ENCODE measurements around the gene AQP1.

AQP1 gene

GRCh38 chr7:30923774-30924413, 12.2 kb downstream of the AQP1 start:
- Histone ChIP-seq H3K4me1 (ENCODE audit: control insufficient read depth in 5 of 5, insufficient read depth in 5 of 5, low read length in 5 of 5) (peaks cover 3 to 30% (median 14%) of the 10 kb centered on the region in 5 donors), H3K36me3 (ENCODE audit: control insufficient read depth in 5 of 5, insufficient read depth in 5 of 5, low read length in 5 of 5) (peaks cover 0 to 53% (median 44%) of the 10 kb centered on the region in 5 donors), H3K4me3 (ENCODE audit: low read depth in 1 of 5, low read length in 5 of 5) (no peak overlapping the region), H3K27ac (ENCODE audit: low read depth, low read length) (no peak overlapping the region), H3K9me3 (ENCODE audit: control insufficient read depth in 5 of 5, low read length in 5 of 5) (peaks cover 0 to 12% (median 10%) of the 10 kb centered on the region in 5 donors), H3K27me3 (ENCODE audit: control insufficient read depth in 5 of 5, insufficient read depth in 4 of 5, low read length in 5 of 5) (no peaks in the 10 kb centered on the region), H3K9ac (ENCODE audit: low read length in 5 of 5) (no peak overlapping the region)

GRCh38 chr7:30924624-30925023, 13.0 kb downstream of the AQP1 start:
- Histone ChIP-seq H3K9me3 (ENCODE audit: control insufficient read depth in 5 of 5, low read length in 5 of 5) (peaks cover 0 to 12% (median 10%) of the 10 kb centered on the region in 5 donors), H3K27me3 (ENCODE audit: control insufficient read depth in 5 of 5, insufficient read depth in 4 of 5, low read length in 5 of 5) (no peaks in the 10 kb centered on the region), H3K9ac (ENCODE audit: low read length in 5 of 5) (no peak overlapping the region), H3K27ac (ENCODE audit: low read depth, low read length) (no peak overlapping the region), H3K4me1 (ENCODE audit: control insufficient read depth in 5 of 5, insufficient read depth in 5 of 5, low read length in 5 of 5) (peaks cover 3 to 22% (median 13%) of the 10 kb centered on the region in 5 donors), H3K4me3 (ENCODE audit: low read depth in 1 of 5, low read length in 5 of 5) (no peak overlapping the region), H3K36me3 (ENCODE audit: control insufficient read depth in 5 of 5, insufficient read depth in 5 of 5, low read length in 5 of 5) (peaks cover 0 to 53% (median 44%) of the 10 kb centered on the region in 5 donors)

GRCh38 chr7:30925117-30925516, 13.5 kb downstream of the AQP1 start:
- Histone ChIP-seq H3K27ac (ENCODE audit: low read depth, low read length) (no peak overlapping the region), H3K4me3 (ENCODE audit: low read depth in 1 of 5, low read length in 5 of 5) (no peak overlapping the region), H3K4me1 (ENCODE audit: control insufficient read depth in 5 of 5, insufficient read depth in 5 of 5, low read length in 5 of 5) (peaks cover 0 to 17% (median 8%) of the 10 kb centered on the region in 5 donors), H3K9ac (ENCODE audit: low read length in 5 of 5) (no peak overlapping the region), H3K36me3 (ENCODE audit: control insufficient read depth in 5 of 5, insufficient read depth in 5 of 5, low read length in 5 of 5) (peaks cover 0 to 53% (median 44%) of the 10 kb centered on the region in 5 donors), H3K9me3 (ENCODE audit: control insufficient read depth in 5 of 5, low read length in 5 of 5) (peaks cover 0 to 12% (median 10%) of the 10 kb centered on the region in 5 donors), H3K27me3 (ENCODE audit: control insufficient read depth in 5 of 5, insufficient read depth in 4 of 5, low read length in 5 of 5) (no peaks in the 10 kb centered on the region)

- Histone ChIP-seq H3K36me3 (ENCODE audit: control insufficient read depth in 5 of 5, insufficient read depth in 5 of 5, low read length in 5 of 5) (peaks cover 0 to 50% (median 44%) of the 10 kb centered on the region in 5 donors), H3K4me3 (ENCODE audit: low read depth in 1 of 5, low read length in 5 of 5) (no peak overlapping the region), H3K9me3 (ENCODE audit: control insufficient read depth in 5 of 5, low read length in 5 of 5) (peaks cover 0 to 12% (median 10%) of the 10 kb centered on the region in 5 donors), H3K9ac (ENCODE audit: low read length in 5 of 5) (no peak overlapping the region), H3K4me1 (ENCODE audit: control insufficient read depth in 5 of 5, insufficient read depth in 5 of 5, low read length in 5 of 5) (peaks cover 0 to 15% (median 5%) of the 10 kb centered on the region in 5 donors), H3K27me3 (ENCODE audit: control insufficient read depth in 5 of 5, insufficient read depth in 4 of 5, low read length in 5 of 5) (no peaks in the 10 kb centered on the region), H3K27ac (ENCODE audit: low read depth, low read length) (no peak overlapping the region)
Measured at GRCh38 chr7:30925913-30926312, 14.3 kb downstream of the AQP1 start.

- H3K27me3 ChIP-seq (ENCODE audit: control insufficient read depth in 5 of 5, insufficient read depth in 4 of 5, low read length in 5 of 5), result no peaks in the 10 kb centered on the region
- H3K4me3 ChIP-seq (ENCODE audit: low read depth in 1 of 5, low read length in 5 of 5), result no peak overlapping the region
- peaks cover 0 to 12% (median 10%) of the 10 kb centered on the region in 5 donors for H3K9me3 ChIP-seq (ENCODE audit: control insufficient read depth in 5 of 5, low read length in 5 of 5)
- H3K4me1 ChIP-seq (ENCODE audit: control insufficient read depth in 5 of 5, insufficient read depth in 5 of 5, low read length in 5 of 5), result peaks cover 0 to 14% (median 1%) of the 10 kb centered on the region in 5 donors
- H3K9ac ChIP-seq (ENCODE audit: low read length in 5 of 5), result no peak overlapping the region
- peaks cover 0 to 50% (median 44%) of the 10 kb centered on the region in 5 donors for H3K36me3 ChIP-seq (ENCODE audit: control insufficient read depth in 5 of 5, insufficient read depth in 5 of 5, low read length in 5 of 5)
- H3K27ac ChIP-seq (ENCODE audit: low read depth, low read length), result no peak overlapping the region
Measured at GRCh38 chr7:30926313-30926712, 14.7 kb downstream of the AQP1 start.

GRCh38 chr7:30927040-30927439, 15.4 kb downstream of the AQP1 start:
- Histone ChIP-seq H3K36me3 (ENCODE audit: control insufficient read depth in 5 of 5, insufficient read depth in 5 of 5, low read length in 5 of 5) (peaks cover 0 to 45% (median 43%) of the 10 kb centered on the region in 5 donors), H3K4me1 (ENCODE audit: control insufficient read depth in 5 of 5, insufficient read depth in 5 of 5, low read length in 5 of 5) (peaks cover 0 to 16% (median 8%) of the 10 kb centered on the region in 5 donors), H3K4me3 (ENCODE audit: low read depth in 1 of 5, low read length in 5 of 5) (no peak overlapping the region), H3K9me3 (ENCODE audit: control insufficient read depth in 5 of 5, low read length in 5 of 5) (peaks cover 0 to 12% (median 10%) of the 10 kb centered on the region in 5 donors), H3K27me3 (ENCODE audit: control insufficient read depth in 5 of 5, insufficient read depth in 4 of 5, low read length in 5 of 5) (no peaks in the 10 kb centered on the region), H3K27ac (ENCODE audit: low read depth, low read length) (no peak overlapping the region), H3K9ac (ENCODE audit: low read length in 5 of 5) (no peak overlapping the region)

GRCh38 chr7:30927559-30927958, 15.9 kb downstream of the AQP1 start:
- H3K9ac ChIP-seq (ENCODE audit: low read length in 5 of 5), result no peak overlapping the region

GRCh38 chr7:30928254-30928872, 16.7 kb downstream of the AQP1 start:
- H3K36me3 ChIP-seq (ENCODE audit: control insufficient read depth in 5 of 5, insufficient read depth in 5 of 5, low read length in 5 of 5), result peaks cover 0 to 33% (median 31%) of the 10 kb centered on the region in 5 donors
- H3K9ac ChIP-seq (ENCODE audit: low read length in 5 of 5), result no peak overlapping the region
- no peak overlapping the region for H3K27ac ChIP-seq (ENCODE audit: low read depth, low read length)
- H3K9me3 ChIP-seq (ENCODE audit: control insufficient read depth in 5 of 5, low read length in 5 of 5), result peaks cover 0 to 12% (median 10%) of the 10 kb centered on the region in 5 donors
- H3K4me3 ChIP-seq (ENCODE audit: low read depth in 1 of 5, low read length in 5 of 5), result no peak overlapping the region
- peaks cover 0 to 16% (median 8%) of the 10 kb centered on the region in 5 donors for H3K4me1 ChIP-seq (ENCODE audit: control insufficient read depth in 5 of 5, insufficient read depth in 5 of 5, low read length in 5 of 5)
- no peaks in the 10 kb centered on the region for H3K27me3 ChIP-seq (ENCODE audit: control insufficient read depth in 5 of 5, insufficient read depth in 4 of 5, low read length in 5 of 5)

More at GRCh38 chr7:30927559-30927958, 15.9 kb downstream of the AQP1 start:
- peaks cover 0 to 41% (median 39%) of the 10 kb centered on the region in 5 donors for H3K36me3 ChIP-seq (ENCODE audit: control insufficient read depth in 5 of 5, insufficient read depth in 5 of 5, low read length in 5 of 5)
- H3K27ac ChIP-seq (ENCODE audit: low read depth, low read length), result no peak overlapping the region
- H3K4me3 ChIP-seq (ENCODE audit: low read depth in 1 of 5, low read length in 5 of 5), result no peak overlapping the region
- peaks cover 0 to 16% (median 8%) of the 10 kb centered on the region in 5 donors for H3K4me1 ChIP-seq (ENCODE audit: control insufficient read depth in 5 of 5, insufficient read depth in 5 of 5, low read length in 5 of 5)
- H3K27me3 ChIP-seq (ENCODE audit: control insufficient read depth in 5 of 5, insufficient read depth in 4 of 5, low read length in 5 of 5), result no peaks in the 10 kb centered on the region
- H3K9me3 ChIP-seq (ENCODE audit: control insufficient read depth in 5 of 5, low read length in 5 of 5), result peaks cover 0 to 12% (median 10%) of the 10 kb centered on the region in 5 donors

- no peaks in the 10 kb centered on the region for H3K27me3 ChIP-seq (ENCODE audit: control insufficient read depth in 5 of 5, insufficient read depth in 4 of 5, low read length in 5 of 5)
- peaks cover 0 to 12% (median 10%) of the 10 kb centered on the region in 5 donors for H3K9me3 ChIP-seq (ENCODE audit: control insufficient read depth in 5 of 5, low read length in 5 of 5)
- no peak overlapping the region for H3K27ac ChIP-seq (ENCODE audit: low read depth, low read length)
- H3K4me3 ChIP-seq (ENCODE audit: low read depth in 1 of 5, low read length in 5 of 5), result no peak overlapping the region
- H3K4me1 ChIP-seq (ENCODE audit: control insufficient read depth in 5 of 5, insufficient read depth in 5 of 5, low read length in 5 of 5), result peaks cover 0 to 22% (median 8%) of the 10 kb centered on the region in 5 donors
- H3K9ac ChIP-seq (ENCODE audit: low read length in 5 of 5), result no peak overlapping the region
- peaks cover 0 to 20% (median 18%) of the 10 kb centered on the region in 5 donors for H3K36me3 ChIP-seq (ENCODE audit: control insufficient read depth in 5 of 5, insufficient read depth in 5 of 5, low read length in 5 of 5)
Measured at GRCh38 chr7:30929686-30930085, 18.0 kb downstream of the AQP1 start.

GRCh38 chr7:30930621-30931020, 19.0 kb downstream of the AQP1 start:
- Histone ChIP-seq H3K27me3 (ENCODE audit: control insufficient read depth in 5 of 5, insufficient read depth in 4 of 5, low read length in 5 of 5) (no peaks in the 10 kb centered on the region), H3K27ac (ENCODE audit: low read depth, low read length) (no peak overlapping the region), H3K9ac (ENCODE audit: low read length in 5 of 5) (no peak overlapping the region), H3K4me3 (ENCODE audit: low read depth in 1 of 5, low read length in 5 of 5) (no peak overlapping the region), H3K9me3 (ENCODE audit: control insufficient read depth in 5 of 5, low read length in 5 of 5) (peaks cover 0 to 12% (median 10%) of the 10 kb centered on the region in 5 donors), H3K4me1 (ENCODE audit: control insufficient read depth in 5 of 5, insufficient read depth in 5 of 5, low read length in 5 of 5) (peaks cover 0 to 30% (median 8%) of the 10 kb centered on the region in 5 donors), H3K36me3 (ENCODE audit: control insufficient read depth in 5 of 5, insufficient read depth in 5 of 5, low read length in 5 of 5) (peaks cover 0 to 11% (median 9%) of the 10 kb centered on the region in 5 donors)
